RPMI8226 (cell line): ENCODE measurements around the gene YPEL3.

Experiments used
- DNase-seq: peaks from one replicate; pipeline ENCODE4 v3.0.0-alpha.2; 2015

The YPEL3 gene

DNA sequence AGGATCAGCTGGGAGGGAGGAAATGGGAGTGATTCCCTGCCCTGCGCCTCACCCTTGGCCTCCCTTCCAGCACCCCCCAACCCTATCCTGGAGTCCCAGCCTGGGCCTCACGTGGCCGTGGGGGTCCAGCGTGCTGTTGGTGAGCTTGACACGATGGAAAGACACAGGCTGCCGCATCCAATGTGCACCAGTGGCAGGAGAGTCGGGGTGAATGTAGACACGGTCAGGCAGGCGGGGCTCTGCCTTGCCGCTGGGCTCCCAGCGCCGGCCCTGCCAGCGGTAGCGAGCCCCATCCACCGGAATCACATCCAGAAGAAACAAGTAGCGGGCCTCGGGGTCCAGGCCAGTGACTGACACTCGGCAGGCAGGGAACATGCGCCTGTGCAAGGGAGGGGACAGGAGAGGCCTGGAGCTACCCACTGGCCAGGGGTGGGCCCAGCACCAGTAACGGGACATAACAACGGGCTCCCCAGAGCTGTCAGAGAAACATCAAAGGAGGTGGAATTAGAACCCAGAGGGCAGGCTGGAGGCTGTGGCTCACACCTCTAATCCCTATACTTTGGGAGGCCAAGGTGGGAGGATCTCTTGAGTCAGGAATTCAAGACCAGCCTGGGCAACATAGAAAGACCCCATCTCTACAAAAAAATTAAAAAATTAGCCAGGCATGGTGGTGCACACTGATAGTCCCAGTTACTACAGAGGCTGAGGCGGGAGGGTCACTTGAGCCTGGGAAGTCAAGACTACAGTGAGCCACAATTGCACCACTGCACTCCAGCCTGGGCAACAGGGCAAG, 7.0 kb downstream of the YPEL3 start:
- DNase-seq: no peak

DNA sequence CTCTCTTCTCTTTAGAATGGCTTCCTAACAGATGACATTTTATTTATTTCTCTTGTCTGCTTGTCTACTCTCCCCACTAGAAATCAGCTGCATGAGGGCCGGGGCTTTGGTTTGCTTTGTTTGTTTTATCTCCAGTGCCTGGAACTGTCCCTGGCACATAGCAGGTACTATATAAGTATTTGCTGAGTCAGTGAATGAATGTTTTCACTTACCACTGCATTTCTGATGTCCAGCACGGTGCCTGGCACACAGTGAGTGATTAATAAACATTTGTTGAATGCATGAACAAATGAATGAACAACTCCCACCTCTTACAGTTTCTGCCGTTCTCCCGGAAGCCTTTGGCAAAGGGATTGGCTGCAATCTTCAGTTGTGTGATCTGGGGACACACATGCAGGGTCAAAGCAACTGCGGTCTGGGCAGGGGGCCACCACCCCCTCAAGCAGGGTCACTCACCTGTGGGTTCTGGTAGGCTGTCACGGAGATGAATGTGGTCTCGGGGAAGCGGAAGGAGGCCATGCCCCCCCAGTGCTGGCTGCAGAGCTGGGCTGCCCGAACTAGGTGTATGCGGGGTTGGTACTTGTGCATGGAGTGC, 7.7 kb downstream of the YPEL3 start:
- DNase-seq: no peak

DNA sequence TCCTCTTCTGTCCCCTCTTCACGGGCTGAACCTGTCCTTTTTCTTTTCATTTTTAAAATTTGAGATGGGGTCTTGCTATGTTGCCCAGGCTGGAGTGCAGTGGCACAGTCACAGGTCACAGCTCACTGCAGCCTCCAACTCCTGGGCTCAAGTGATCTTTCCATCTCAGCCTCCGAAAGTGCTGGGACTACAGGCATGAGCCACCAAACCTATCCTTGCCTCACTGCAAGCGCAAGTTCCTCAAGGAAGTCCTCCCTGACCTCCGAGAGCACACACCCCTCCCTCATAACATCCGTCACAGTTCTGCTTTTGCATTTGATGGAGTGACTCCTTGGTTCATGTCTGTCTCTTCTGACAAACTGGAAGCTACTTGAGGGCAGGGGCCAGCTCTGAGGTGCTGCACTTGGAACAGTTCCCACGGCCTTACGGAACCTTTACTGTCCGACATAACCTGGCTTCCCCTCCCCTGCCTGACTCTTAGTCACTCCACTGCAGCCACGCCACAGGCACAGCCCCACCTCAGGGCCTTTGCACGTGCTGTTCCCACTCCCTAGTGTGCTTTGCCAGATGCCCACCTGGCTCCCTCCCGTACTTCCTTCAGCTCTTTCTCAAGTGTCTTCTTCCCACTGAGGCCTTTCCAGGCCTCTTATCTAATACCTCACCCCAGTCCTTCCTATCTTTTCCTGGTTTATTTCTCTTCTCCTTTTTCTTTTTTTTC, 8.7 kb downstream of the YPEL3 start:
- DNase-seq: no peak

DNA sequence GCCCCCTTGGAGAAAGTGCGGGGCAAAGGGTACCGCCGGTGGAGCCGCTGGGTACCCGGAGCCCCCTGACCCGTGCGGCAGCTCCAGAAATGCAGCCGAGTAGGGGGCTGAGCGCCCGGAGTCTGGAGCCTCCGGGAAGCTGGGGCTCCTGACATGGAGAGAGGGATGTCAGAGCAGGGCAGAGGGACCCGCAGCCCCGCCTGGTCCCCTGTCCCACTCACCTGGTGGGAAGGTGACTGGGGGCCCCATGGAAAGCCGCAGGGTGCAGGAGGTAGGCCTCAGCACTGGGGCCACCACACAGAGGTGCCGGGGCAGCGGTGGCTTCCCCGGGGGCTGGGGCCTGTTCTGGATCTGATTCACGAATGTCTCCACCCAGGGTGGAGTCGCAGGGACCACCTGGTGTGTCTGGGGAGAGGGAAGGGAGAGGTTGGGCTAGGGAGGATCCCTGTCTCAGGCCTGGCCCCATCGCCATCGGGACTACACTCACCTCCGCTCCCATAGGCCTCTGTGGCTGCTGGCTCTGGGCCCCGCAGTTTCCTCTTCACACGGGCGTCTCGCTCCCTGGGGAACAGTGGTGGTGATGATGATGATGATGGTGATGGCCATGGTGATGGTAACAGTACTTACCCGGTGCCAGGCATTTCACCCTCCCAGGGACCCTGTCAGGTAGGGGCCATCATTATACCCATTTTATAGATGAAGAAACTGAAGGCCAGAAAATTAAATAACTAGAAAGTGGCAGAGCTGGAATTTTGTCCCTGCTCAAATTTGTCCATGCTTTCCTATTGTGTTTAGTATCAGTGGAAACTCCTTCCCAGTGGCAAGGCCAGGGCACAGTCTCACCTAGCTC, 9.5 kb downstream of the YPEL3 start:
- DNase-seq: no peak

DNA sequence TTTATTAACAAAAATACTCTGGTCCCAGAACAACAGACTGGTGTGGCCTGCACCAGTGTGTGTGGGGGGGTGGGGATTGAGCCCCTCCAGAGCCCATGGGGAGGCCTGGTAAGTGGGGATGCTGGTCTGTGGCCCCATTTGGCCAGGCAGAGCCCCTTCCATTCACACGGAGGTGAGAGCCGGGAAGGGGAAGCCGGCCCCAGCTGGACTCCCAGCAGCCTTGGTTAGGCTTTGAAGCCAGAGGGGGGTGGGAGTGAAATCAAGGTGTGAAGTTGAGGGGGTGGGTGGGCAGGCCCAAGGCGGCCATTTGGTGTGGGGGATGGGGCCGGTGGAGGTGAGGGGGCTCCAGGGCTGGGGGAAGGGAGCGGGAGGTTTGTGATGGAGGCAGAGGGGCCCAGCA, 10.2 kb downstream of the YPEL3 start:
- DNase-seq: no peak

DNA sequence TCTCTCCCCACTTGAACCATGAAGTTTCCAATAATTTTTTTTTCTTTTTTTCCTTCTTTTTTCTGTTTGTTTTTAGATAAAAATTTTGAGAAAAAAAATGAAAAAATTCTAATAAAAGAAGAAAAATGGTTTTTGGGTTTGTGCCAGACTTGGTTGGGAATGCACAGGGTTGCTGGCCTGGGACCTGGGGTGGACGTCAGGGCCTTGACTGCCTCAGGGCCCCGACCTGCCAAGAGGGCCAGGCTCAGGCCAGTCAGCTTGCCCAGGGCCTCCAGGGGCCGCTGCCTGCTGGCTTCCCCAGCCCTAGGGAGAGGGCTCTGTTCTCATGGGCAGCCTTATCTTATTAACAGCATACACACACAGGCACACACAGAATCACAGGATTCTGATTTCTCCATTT, 10.8 kb downstream of the YPEL3 start:
- DNase-seq: no peak

DNA sequence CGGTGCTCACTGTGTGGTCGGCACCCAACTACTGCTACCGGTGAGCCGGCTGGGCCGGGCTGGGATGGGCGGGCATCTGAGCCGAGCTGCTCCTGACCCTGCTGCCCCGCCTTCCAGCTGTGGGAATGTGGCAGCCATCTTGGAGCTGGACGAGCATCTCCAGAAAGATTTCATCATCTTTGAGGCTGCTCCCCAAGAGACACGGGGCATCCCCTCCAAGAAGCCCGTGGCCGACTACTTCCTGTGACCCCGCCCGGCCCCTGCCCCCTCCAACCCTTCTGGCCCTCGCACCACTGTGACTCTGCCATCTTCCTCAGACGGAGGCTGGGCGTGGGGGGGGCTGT, 11.2 kb downstream of the YPEL3 start:
- no peak for DNase-seq

DNA sequence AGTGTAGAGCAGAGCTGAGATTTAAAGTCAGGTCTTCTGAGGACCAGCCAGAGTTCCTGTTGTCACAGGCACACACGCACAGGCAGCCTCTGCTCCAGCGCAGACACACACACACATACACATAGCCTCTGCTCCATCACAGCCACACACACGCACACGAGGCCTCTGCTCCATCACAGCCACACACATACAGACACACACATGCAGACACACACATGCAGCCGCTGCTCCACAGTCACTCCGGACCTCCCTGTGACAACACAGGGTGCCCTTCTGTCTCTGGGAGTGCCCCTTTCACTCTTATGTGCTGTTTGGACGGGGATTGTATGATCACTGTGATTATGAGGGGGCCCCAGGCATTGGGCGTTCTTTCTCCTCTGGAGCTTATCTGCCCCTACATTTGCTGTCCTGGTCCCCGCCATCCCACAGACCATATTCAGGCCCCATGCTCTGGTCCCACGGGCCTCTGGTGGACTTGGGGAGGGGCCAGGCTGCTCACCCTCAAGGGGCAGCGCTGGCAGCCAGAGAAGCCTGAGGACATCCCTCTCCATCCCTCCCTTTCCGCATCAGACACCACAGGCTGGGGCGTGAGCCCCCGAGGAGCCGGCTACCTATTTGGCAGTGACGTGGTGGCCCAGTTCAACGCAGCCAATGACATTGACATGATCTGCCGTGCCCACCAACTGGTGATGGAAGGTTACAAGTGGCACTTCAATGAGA, 11.8 kb downstream of the YPEL3 start:
- DNase-seq: no peak

DNA sequence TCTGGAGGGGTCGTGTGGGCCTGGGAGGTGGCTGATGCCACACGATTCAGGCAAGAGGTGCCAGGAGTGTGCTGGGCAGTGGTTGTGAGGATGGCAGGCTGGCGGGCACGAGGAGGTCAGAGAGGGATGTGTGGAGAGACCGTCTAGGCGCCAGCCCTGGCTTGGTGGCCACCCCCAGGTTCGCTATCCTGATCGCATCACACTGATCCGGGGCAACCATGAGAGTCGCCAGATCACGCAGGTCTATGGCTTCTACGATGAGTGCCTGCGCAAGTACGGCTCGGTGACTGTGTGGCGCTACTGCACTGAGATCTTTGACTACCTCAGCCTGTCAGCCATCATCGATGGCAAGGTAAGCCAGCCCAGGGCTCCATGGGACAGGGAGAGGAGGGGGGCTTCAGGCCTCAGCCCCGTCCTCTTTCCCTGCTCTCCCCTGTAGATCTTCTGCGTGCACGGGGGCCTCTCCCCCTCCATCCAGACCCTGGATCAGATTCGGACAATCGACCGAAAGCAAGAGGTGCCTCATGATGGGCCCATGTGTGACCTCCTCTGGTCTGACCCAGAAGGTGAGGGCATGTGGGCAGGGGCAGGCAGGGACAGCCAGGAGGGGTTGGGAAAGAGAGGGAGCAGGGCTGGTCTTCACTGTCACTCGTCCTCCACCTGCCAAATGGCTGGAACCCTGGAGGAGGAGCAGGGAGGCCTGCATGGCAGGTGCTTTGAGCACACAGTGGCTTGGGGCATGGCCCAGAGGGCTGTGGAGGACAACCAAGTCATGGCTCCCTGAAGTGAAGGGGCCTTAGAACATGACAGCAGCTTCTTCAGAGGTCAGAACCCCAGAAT, 12.6 kb downstream of the YPEL3 start:
- DNase-seq: no peak

DNA sequence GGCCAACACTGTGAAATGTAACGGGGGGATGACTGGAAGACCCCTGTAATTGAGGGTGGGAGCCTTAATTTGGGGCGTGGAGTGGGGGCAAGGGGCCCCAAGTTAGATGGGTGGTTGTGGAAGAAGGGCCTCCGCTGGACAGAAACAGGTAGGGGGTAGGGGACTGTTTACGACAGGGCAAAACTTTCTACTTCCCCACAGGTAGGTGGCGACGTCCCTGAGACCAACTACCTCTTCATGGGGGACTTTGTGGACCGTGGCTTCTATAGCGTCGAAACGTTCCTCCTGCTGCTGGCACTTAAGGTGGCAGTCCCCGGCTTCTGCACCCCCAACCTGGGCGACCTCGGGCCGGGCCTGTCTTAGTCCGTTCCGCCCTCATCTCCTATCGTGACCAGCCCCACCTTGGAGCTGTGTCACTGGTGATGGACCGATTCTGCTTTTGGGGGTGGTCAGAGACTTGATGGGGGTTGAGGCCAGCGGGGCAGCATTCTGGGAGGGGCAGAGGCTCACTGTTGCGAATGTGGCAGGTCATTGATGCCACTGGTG, 13.4 kb downstream of the YPEL3 start:
- DNase-seq: no peak

DNA sequence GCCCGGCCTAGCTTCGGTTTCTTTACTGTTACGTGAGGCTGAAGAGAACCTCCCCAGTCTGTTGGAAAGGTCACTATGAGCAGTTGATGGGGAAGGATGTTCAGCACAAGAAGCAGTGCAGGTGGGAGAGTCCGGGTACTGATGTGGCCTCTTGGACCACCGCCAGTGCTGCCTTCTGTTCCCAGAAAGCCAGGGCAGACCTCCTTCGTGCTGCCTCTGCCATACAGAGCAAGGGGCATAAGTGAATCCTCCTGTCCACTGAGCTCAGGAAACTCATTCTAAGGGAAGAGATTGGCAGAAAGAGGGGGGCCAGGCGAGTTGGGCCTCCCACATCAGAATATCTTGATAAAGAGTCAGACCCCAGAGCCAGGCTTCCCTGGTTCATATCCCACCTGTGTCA, 16.5 kb downstream of the YPEL3 start:
- no peak for DNase-seq

DNA sequence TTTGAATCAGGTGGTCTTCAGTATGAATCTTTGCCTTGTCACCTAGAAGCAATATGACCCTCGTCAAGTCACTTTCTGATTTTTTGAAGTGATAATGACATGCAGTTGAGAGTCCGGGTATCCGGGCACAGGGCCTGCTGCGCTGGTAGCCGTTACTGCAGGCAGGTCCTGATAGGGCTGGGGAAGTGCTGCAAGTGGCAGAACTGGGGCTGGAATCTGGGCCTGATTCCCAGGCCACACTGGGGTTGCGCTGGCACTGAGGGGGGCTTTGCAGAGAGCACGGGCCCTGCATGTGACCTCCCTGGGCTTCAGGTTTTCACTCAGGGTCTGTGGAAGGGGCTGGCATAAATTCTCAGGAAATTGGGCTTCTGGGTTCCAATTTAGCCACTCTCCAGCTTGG, 17.3 kb downstream of the YPEL3 start:
- no peak for DNase-seq

DNA sequence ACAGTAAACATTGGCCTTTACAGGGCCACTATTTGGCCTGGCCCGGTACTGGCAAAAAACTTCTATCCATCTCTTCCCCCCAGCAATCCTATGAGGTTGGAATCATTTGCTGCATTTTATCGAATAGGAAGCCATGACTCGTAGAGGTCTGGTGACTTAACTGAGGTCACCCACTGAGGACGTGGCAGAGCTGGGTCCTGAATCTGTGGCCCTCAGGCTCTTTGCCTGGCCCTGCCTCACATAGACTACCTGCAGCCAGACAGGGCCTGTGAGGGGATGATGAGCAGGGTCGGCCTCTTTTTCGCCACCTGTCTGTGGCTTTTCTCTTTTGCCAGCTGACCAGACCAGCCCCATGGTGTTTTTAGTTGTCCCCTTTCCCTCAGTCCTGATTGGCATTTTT, 18.4 kb downstream of the YPEL3 start:
- no peak for DNase-seq

DNA sequence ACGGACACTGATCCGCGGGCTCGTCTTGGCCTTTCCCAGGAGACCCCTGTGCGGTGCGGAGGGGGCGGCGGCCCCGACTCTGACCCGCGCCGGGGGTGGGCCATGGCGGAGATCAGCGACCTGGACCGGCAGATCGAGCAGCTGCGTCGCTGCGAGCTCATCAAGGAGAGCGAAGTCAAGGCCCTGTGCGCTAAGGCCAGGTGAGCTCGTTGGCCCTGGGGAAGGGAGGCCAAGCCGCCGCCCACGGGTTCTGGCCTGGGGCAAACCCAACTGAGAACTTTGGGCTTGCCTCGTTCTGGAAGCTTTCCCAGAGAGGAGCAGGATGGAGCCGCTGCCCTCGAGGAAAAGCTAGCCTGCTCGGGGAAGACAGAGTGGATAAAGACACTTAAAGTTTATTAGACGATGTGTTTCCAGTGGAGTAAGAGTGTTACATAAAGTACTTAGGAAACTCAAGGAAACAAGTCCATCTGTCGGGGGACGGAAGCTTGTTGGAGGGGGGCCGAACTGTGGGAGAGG, 19.7 kb downstream of the YPEL3 start:
- DNase-seq: peak; percentile 54

DNA sequence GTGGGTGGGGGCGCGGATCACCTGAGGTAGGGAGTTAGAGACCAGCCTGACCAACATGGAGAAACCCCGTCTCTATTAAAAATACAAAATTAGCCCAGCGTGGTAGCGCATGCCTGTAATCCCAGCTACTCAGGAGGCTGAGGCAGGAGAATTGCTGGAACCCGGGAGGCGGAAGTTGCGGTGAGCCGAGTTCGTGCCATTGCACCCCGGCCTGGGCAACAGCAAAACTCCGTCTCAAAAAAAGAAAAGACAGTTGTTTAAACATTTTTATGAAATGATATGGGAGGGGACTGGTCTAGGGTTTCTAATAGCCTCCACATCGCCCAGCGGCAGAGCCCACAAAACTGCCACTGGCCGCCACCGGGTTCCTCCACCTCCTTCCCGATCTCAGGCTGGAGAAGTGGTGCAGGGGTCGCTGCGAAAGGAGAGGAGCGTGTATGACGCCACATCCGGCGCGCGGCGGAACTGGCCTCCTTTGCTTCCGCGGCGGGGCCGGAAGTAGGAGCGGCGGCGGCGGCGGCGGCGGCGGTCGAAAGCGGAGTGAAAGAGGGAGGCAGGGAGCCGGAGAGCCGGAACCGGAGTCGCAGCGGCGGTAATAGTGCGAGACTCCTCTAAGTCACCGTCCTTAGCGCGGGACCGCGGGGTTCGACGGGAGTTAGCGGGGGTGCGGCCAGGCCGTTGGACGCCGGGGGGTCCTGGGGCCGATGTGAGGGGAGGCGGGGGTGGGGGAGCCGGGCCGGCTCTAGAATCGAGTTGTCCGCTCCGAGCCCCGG, 20.3 kb downstream of the YPEL3 start, which contains the start of gene PPP4C:
TSS of gene PPP4C (plus strand) at position 492 of the 773 bp plus-strand sequence. CDS start 384 bp downstream, outside the sequence.
- DNase-seq: peak; percentile 96

DNA sequence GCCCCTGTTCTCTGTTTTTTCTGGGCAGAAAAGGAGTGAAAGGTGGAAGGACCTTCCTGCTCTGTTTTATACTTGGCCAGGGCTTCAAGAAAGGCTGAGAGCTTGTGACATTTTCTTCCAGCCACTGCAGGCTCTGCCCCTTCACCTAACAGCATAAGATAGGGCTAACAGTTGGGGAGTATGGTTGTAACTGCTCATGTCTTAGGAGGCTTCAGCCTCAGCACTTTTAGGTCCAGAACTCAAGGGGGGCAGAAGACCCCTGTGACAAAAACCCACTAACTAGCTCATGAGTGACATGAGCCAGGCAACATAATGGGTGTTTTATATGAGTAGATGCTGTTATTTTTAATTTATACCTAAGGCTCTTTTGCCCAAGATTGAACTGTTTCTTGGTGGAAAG, 25.5 kb downstream of the YPEL3 start:
- DNase-seq: no peak

DNA sequence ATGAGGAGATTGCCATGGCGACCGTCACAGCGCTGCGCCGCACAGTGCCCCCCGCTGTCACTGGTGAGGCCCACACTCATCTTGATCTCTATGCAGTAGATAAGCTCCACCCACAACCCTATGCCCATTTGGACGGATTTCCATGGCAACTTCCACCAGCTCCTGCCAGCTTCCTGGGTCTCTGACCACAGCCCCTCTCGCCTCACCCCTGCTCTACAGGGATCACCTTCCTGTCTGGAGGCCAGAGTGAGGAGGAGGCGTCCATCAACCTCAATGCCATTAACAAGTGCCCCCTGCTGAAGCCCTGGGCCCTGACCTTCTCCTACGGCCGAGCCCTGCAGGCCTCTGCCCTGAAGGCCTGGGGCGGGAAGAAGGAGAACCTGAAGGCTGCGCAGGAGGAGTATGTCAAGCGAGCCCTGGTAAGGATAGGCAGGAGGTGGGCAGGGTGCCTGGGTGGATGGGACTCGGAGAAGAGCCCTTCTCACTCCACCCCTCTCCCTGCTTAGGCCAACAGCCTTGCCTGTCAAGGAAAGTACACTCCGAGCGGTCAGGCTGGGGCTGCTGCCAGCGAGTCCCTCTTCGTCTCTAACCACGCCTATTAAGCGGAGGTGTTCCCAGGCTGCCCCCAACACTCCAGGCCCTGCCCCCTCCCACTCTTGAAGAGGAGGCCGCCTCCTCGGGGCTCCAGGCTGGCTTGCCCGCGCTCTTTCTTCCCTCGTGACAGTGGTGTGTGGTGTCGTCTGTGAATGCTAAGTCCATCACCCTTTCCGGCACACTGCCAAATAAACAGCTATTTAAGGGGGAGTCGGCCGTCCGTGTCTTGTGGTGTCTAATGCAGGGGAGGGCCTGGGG, 26.2 kb downstream of the YPEL3 start:
- no peak for DNase-seq

DNA sequence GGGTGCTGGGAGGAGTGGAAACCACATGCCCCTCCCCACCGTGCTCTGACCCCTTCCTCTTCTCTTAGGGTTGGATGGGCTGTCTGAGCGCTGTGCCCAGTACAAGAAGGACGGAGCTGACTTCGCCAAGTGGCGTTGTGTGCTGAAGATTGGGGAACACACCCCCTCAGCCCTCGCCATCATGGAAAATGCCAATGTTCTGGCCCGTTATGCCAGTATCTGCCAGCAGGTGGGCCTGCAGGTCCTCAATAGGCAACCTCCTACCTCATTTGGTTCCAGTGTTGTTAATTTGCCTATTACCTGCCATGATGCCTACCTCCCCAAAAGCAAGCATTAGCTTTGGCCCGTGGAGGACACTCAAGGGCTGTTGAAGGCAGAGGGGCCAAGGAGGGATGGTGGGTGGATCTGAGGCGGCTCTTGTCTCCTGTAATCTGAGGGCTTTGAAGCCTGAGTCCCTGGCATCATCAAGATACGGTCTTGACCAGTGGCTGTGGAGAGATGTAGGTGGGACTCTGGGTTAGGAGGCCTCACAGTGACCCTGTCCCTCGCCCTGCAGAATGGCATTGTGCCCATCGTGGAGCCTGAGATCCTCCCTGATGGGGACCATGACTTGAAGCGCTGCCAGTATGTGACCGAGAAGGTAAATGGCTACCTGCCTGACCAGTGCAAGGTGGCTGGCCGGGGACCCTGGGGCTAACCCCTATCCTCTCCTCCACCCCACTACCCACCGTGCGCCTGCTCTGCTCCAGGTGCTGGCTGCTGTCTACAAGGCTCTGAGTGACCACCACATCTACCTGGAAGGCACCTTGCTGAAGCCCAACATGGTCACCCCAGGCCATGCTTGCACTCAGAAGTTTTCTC, 27.0 kb downstream of the YPEL3 start:
- peak; percentile 57 for DNase-seq
